ENCODE data around the gene PSORS1C2.

GRCh38 chr6:31138982-31139381 lies at the start of gene PSORS1C2:
- no peak for TF ChIP-seq CTCF (conservative IDR thresholded peaks at IDR 0.05; ENCODE audit: low read length)
- no peak for TF ChIP-seq EZH2phosphoT487 (IDR thresholded peaks at IDR 0.05; ENCODE audit: borderline replicate concordance, low read depth, low read length)

All from OCI-LY7 (cell line).